Fibroblast of skin of right quadriceps (primary cell): Measurements from ENCODE around the gene NBEA.
A peak's percentile ranks its signal among the peaks of the same experiment; 100 is the strongest.

Experiments
- DNase-seq: peaks from one replicate; pipeline ENCODE4 v3.0.0-alpha.2; 2013

NBEA gene

DNA sequence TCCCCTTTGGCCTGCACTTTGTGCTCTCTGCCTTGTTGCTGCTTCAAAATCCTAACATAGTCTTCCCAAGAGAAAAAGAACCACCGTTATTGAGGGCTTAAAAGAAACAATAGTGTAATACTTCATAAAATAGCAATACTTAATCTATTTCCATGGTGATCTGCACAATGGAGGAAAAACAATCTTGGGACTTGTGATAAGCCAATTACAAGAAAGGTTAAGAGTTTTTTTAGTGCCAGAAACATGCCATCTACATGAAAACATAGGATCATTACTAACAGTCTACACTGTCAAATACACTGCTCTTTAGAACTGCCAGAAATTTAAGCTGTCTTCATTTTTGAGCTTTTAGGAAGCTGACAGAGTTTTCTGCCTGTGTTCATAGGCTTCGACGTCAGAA lies 588.5 kb downstream of the NBEA start:
- no peak for DNase-seq

GRCh38 chr13:35531526-35531925 lies 589.5 kb downstream of the NBEA start:
- DNase-seq, result no peak

GRCh38 chr13:35534343-35534742 lies 592.3 kb downstream of the NBEA start:
- DNase-seq, result no peak

DNA sequence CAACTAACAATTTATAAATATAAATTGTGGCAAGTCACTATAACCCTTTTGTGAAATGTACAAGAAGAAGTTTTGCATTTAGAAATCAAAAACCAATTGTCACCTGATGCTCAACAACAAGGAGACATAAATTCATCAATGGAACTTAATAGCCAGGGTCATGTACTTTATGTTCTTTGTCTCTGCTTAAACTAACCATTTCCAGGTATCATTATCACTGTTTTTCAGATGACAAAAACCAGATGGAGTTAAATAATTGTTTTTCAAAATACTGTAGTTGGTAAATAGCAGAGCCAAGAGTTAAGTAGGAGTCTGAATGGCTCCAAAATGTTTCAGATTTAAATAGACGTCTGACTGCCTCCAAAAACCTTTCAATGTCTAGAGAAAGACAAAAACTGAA lies 606.7 kb downstream of the NBEA start:
- no peak for DNase-seq

GRCh38 chr13:35549481-35549880 lies 607.4 kb downstream of the NBEA start:
- peak; percentile 58 for DNase-seq

- peak; percentile 77 for DNase-seq
Observed at GRCh38 chr13:35552172-35552844, 610.2 kb downstream of the NBEA start.

DNA sequence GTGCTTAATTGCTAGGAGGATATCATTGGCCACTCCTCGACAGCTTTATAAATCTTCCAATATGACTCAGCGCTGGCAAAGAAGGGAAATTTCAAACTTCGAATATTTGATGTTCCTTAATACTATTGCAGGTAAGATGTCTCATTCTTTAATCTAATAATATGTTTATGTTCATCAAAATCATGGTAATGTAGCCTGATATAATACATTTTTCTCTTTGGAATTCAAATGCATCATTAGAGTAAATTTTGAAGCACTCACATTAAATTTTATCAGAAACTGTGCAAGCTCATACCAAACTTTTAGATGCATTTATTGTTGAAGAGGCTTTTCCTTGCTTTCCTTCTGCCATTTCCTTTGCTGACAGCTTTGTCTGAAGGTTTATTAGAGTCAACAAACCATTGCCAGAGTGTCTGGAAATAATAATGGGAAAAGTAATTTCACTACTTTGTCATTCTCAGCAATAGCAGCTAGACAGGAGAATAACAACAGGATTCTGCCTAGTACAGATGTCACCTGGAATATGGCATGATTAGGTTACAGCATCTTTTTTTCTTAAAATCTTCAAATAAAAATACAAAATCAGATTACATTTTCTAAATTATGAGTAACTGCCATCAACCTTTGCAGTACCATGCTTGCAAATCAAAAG lies 613.0 kb downstream of the NBEA start:
- DNase-seq, result no peak

DNA sequence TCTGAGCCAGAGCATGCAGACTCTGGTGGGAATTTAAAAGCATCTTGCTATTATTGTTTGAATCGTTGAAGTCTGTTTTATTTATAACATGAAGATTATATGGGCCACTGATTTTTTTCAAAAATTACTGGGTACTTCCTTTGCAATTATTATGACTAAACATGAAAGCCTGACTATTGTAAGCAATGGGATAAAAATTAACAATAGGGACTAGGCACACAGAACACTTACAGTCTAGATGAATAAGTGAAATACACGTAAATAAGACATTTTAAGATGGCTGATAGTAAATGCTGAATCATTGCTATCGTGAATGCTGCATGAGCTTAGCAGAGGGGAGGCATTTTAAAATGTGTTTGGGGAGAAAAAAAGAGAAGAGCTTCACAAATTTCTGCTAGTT lies 615.4 kb downstream of the NBEA start:
- no peak for DNase-seq

DNA sequence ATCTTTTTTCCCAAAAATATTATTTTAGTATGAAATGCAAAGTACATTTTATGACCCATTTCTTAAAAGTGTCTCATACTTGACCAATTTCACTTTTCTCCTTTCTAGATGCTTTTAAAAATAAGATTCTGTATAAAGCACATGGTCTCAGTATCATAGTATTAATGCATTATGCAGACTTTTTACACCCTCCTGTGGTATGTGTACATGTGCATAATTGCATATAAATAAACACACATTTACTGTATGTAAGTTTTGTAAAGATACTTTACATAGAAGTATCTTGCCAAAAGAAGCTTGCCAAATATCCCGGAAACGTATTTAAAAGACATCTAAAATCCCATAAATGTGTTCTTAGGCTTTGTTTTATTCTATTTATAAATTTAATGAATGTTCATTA lies 619.5 kb downstream of the NBEA start:
- no peak for DNase-seq

DNA sequence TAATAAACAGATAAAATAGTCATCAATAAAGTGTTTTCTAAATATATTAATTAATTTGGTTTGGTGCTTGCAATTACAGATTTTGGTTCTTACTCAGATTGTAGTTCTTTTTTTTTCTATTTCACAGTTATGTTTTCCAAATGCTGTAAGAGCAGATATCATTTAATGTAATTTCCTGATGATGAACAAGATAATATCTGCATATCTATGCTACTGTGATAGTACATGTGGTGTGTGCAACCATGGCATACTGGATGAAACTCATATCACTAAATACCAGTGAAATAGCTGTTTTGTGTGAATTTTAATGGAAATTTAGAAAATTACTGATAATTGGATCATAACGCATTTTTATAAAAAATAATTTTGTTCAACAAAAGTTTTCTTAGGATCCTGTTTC lies 623.2 kb downstream of the NBEA start:
- DNase-seq, result no peak

DNA sequence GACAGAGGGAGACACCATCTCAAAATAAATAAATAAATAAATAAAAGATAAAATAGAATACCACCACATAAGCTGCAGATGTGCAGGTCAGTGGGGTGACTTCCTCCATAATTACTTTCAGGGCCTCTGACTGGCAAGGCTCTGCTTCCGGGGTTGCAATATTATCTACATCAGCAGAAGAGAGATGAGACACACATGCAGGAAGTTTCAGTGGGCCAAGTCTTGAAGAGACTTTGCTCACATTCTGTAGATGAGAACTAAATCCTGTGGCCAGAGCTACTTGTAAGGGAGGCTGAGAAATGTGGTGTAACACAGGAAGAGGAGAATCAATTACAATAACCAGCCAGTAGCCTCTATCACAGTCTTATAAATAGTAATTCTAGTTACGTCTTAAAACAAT lies 624.3 kb downstream of the NBEA start:
- no peak for DNase-seq

- no peak for DNase-seq
Observed at GRCh38 chr13:35567406-35567980, 625.4 kb downstream of the NBEA start.

GRCh38 chr13:35573639-35574038 lies 631.6 kb downstream of the NBEA start:
- no peak for DNase-seq

DNA sequence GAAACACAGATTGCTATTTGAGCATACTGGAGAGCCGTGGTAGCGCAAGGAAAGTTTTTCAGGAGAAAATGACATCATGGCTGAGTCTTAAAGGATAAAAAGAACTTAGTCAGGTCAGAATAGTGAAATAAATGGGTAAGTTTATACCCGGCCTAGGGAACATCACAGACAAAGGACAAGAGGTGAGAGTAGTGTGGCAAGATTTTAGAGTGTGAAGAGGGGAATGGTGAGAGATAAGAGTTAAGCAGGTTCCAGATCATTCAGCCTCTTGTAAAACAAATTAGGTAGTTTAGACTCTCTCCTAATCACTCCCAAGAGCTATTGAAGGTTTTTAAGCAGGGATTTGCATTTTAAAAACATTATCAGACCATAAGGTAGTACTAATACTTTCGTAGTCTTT lies 650.4 kb downstream of the NBEA start:
- no peak for DNase-seq

DNA sequence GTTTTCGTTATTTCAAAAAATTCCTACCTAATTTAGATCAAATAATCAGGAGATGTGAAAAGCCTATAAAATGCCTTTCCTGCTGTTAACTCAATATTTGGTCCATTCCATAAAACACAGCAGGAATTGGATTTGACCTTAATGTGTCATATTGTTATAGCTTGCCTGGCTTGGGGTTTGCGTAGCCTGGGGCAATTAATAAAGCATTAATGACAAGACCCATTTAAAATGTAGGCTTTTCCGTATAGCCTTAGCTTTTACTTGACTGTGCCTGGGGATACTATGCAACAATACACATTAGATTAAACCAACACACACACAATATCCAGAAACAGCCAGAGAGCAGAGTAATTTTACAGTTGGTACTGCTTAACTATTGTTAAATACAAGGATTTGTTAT lies 651.6 kb downstream of the NBEA start:
- no peak for DNase-seq

GRCh38 chr13:35594096-35594495 lies 652.0 kb downstream of the NBEA start:
- DNase-seq, result peak; percentile 1

DNA sequence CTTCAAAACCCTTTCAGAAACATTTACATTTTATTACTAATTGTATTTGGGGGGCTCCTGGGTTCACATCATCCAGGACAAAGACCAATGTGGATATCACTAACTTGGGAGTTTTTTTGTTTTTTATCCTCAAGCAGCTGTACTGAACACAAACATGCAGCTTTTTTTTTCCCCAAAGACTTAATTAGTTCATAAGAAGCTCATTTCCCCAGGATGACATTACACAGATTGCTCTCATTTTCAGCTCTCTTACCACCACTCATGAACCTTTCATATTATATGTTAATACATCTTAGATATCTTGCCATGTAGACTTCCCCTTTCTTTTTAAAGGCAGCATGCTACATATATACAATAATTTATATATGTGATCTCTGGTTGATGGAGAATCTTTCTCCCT lies 653.1 kb downstream of the NBEA start:
- DNase-seq, result no peak

DNA sequence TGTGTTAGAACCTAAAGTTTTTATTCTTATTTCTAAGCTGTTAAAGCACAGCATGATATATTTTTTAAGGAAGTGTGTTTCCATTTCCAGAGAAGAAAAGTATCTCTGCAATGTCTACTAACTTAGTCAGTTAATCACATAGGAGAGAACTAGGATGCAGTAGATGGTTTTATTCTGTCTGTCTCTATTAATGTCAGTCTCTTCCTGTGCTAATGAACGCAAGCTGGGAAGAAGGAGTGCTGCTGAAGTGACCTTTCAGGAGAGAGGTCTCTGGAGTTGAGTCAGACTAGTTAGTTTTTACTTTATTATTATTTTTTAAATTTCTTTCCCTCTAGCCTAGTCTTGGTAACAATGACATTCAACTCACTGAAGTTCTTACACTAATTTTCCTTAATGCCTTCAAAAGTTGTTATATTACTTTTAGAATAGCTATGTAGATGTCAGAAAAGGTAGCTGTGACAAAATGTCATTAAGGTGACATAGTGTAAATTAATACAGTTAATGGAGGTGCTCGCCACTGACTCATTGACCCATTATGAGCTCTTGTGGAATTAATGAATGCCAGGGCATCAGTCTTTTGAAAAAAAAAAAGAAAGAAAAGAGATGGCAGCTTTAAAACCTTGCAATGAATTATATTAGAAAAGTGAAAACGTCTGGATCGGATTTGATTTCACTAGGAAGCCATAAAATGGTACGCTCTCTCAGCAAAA lies 654.4 kb downstream of the NBEA start:
- DNase-seq, result no peak

DNA sequence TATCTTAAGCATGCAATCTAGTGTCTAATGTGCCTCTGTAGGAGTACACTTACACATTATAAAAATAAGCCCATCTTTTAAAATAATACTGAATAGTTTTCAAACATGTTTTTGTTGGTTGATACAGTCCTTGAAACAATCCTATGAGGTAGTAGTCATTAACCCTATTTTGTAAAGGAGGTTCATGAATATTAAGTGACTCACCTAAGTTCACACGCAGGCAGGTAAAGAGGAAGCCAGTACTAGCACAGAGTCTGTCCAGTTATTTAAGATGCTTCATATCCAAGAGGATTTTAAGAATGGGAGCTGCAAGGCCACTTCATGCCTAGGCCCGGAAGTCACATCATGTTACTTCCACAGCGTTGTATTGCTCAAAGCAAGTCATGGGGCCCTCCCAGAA lies 655.4 kb downstream of the NBEA start:
- DNase-seq, result no peak

DNA sequence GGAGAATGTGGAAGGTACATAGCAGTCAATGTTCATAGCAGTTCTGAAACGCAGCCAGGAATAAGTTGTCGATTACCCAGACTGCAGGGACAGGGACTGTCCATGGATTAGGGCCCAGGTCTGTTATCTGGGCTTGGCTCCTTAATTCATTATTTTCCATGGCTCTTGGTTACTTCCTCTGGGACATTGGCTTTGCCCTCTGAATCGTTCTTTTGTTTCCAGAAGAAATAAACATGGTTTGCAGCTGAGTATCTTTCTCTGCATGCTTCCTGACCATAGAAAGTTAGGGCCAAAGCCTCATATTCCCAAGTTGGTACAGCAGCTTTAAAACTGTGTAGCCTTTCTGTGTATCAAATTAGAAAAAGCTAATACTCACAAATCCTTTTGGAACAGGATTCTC lies 656.2 kb downstream of the NBEA start:
- DNase-seq, result no peak

DNA sequence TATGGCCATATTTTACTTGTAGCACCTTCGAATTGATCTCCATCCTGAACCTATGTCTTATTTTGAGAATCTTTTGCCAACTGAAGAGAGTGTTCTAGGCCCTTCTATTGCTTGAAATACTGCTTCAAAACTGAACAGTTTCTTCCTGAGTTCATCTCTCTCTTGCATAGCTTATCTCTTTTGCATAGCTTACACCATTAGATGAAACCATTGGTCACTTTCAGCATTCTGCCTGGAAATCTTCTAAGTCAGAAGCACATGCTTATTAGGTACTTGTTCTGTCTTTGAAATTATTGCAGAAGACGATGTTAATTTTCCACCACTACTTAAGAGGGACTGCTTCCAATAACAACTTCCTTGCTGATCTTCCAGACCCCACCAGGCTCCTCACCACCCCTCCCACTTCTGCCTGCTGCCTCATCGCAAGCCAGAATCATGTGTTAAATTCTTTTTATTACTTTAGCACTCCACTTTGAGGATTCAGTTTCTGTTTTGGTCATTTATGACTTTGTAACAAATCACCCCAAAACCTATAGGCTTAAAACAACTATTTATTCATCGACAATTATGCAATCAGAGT lies 656.8 kb downstream of the NBEA start:
- DNase-seq, result no peak

- no peak for DNase-seq
Observed at GRCh38 chr13:35599384-35599783, 657.3 kb downstream of the NBEA start.

- DNase-seq, result peak; percentile 57
Observed at GRCh38 chr13:35600137-35600536, 658.1 kb downstream of the NBEA start.
